ENCODE data around the gene EME1.
"Not testable (repeated sequence)": the region's sequence is repeated elsewhere in the genome, so short reads cannot be mapped to it uniquely, and the experiment has no call there.

EME1 gene, protein sequence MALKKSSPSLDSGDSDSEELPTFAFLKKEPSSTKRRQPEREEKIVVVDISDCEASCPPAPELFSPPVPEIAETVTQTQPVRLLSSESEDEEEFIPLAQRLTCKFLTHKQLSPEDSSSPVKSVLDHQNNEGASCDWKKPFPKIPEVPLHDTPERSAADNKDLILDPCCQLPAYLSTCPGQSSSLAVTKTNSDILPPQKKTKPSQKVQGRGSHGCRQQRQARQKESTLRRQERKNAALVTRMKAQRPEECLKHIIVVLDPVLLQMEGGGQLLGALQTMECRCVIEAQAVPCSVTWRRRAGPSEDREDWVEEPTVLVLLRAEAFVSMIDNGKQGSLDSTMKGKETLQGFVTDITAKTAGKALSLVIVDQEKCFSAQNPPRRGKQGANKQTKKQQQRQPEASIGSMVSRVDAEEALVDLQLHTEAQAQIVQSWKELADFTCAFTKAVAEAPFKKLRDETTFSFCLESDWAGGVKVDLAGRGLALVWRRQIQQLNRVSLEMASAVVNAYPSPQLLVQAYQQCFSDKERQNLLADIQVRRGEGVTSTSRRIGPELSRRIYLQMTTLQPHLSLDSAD

DNA sequence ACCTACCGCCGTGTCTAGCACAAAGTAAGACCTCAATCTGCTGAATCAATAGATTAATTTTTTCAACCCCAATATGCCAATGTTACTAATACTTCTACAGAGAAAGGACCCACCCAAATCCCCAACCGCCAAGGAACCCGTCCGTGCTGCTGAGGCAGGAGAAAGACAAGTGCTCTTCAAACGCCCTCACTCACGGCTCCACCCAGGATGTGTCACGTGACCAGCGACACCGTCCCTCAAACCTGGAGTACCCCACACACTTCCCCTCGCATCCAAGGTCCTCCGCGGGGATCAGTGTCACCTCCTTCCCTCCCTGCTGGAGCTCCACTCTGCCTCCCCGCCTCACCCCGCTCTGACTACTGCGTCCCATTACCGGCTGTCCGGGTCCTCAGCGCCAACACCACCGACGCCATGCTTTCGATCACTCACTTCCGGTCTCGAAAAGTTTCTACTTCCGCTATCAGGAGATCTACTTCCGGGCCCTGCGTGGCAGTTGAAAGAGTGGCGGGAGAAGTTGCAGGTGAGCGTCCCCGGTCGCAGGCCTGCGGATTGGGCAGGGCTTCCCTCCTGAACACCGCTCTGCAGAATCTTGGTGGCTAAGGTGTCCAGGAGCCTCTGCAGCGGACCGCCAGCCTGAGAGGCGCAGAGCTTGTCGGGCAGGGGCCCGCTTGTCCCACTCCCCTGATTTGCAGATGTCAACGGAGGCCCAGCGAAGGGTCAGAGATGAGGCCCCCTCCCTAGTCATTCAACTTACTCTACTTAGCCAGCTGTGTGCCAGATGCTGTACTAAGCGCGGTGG, at the start of gene EME1, which contains the start of gene MRPL27:
Gene EME1 (plus strand): TSS at position 472 of the 799 bp plus-strand sequence. CDS start 1,980 bp downstream, outside the sequence.
Gene MRPL27 (minus strand): TSS at position 427 of the 799 bp plus-strand sequence. CDS start 14 bp downstream, at position 413.
- peak; percentile 82 to 90 for DNase-seq

DNA sequence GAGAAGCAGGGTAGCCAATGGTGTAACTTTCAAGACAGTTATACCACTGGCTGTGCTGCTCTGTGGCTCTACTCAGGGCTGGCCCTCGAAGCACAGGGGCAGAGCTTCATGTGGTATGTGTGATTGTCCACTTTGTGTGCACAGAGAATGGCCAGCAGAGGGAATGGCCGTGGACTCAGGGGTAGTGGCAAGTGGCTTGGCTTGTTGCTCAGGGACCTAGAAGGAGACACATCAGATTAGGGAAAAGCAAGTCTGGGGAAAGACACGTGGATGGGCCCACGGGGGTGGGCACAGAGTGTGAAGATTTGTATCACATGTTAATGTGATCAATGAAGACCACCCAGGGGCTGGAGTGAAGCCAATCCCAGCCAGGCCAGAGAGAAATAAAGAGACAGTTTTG, 47.1 kb upstream of the EME1 start:
- DNase-seq = no peak

DNA sequence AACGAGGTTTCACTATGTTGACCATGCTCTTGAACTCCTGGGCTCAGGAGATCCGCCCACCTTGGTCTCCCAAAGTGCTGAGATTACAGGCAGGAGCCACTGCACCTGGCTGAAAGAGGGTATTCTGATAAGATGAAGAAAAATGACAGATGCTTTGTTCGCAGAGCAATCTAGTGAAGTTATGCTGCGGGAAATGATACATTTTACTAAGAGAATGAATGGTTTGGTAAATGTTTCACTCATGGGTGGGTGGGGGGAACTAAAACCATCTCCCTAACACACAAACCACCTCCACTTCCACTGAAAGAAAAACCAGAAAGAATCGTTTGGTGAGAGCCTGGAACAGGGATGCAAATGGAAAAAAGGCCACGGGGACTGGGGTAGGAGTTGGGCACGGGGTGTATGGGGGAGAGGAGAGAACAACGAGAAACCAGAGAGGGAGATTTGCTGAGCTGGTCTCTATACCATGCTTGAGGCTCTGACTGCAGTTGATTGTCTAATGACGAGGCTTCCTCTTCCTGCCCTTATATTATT, 46.1 kb upstream of the EME1 start:
- DNase-seq = no peak

DNA sequence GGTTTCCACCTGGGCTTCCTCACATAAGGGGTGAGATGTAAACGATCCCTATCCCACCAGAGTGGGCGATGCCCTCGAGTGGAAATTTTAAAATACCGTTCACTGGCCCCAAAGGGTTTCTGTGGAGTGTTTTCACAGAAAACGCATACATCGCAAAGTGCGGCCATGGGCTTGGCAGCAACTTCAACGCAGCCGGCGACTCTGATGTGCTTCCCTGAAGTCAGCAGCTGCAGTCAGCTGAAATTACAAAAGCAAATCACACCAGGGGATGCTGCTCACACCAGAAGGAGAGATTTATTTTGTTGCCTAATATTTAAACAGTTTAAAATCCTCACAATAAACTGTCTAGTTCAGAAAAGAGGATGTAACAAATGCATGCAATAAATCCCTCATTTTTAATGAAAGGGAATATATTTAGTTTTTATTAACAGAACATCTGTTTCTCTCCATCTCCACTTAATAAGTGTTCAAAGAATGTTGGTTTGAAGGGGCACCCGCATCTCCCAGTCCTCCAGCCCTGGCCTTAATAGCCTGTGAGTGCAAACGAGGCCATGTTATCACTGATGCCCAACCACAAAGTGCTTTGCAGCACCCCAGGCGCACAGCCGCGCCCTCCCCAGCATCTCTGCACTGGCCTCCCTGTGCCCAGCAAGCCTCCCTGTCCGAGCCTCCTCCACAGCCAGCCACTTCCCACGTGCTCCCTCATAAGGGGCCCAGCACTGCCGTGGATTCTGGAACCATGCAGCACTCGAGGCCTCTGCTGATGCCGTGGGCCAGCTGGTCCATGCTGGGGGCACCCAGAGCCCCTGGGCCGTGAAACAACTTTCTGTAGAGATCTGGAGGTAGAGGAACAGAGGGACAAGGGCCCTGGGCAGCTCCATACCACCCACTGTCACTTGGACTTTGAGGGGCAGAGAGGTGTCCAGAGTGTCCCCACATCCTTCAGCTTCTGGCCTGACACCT, 44.4 kb upstream of the EME1 start:
- DNase-seq = no peak

DNA sequence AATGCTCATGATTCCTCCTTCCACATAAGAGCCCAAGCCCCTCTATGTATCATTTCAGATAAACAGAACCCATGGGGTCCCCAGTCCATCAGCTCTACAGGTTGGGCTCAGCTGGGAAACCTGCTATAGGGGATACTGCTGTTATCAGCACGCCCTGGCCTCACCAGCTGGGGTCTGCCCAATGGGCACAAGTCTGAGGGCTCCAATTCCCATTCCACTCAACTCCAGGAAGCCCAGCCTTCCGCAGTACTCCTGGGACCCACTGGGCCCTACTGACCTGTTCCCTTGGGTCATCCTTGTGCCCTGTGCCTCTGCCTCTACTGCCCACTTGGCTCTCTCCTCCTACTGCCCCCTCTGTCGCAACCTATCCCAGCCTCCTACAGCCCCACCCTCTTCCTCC, 43.3 kb upstream of the EME1 start:
- DNase-seq = no peak

DNA sequence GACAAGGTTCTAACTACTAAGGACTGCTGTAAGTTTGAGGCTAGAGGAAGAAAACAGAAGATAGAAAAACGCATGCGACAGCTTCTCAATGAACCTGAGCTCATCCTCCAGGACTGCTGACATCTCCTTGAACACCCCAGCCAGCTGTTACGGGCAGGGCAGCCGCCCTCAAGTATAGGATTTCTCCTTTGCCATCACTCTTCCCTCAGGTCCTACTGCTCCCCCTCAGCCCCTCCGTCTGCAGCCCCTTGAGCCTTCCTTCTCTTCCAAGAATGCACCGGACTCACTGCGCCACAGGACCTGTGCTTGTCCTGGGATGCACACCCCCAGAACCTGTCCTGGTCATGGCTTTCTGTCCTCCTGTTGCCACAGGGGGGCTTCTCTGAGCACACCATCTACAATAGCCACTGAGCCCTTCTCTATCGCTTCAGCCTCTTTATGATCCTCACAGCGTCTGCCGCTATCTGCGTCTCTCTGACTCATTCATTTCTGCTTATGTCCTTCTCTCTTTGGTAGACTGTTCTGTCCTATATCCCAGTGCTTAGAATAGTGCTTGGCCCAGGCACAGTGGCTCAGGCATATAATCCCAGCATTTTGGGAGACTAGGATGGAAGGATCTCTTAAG, 42.8 kb upstream of the EME1 start:
- no peak for DNase-seq

DNA sequence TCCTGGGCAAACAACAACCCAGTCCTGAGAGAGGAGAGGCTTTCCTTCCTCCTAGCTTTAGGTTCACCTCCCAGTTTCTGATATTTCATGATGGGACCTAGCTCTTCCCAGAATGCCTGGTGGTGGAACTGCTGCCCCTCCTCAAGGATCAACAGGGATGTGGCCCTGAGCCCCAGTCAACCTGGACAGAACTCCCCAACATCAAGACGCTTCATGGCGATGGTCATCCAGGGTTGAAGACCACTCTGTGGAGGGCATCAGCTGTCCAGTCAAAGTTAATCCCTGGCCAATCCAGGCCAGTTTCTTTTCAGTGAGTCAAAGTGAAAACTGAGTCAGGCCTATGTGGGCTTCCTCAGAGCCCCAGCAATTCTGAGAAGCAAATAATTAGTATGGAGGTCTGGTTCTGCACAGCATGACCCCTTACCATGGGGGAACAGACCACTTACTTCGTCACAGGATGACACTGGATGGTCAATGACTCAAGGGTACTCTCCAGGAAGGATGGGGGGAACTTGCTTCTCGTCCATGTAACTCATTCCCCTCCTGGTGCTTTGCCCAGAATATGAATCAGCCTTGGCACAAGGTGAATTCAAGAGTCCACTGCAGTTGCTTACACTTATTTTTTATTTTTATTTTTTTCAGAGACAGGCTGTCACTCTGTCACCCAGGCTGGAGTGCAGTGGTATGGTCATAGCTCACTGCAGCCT, 41.8 kb upstream of the EME1 start:
- DNase-seq = no peak

DNA sequence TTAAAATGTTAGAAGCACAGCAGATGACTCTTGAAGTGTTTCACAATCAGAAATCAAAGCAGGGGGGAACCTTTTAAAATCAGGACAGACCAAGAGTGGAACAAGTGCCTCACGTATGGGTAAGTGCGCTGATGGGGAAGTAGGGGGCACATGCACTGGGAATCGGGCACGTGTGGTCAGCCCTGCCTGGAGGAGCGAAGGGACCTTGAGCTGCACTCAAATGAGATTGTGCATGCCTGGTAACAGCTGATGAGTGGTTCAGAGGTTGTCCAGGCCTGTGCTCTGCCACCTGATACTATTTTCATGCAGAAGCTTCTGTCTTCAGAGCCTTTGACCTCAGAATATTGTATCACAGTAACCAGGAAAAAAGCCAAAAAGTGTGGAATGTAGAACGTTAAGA, 40.8 kb upstream of the EME1 start:
- no peak for DNase-seq

DNA sequence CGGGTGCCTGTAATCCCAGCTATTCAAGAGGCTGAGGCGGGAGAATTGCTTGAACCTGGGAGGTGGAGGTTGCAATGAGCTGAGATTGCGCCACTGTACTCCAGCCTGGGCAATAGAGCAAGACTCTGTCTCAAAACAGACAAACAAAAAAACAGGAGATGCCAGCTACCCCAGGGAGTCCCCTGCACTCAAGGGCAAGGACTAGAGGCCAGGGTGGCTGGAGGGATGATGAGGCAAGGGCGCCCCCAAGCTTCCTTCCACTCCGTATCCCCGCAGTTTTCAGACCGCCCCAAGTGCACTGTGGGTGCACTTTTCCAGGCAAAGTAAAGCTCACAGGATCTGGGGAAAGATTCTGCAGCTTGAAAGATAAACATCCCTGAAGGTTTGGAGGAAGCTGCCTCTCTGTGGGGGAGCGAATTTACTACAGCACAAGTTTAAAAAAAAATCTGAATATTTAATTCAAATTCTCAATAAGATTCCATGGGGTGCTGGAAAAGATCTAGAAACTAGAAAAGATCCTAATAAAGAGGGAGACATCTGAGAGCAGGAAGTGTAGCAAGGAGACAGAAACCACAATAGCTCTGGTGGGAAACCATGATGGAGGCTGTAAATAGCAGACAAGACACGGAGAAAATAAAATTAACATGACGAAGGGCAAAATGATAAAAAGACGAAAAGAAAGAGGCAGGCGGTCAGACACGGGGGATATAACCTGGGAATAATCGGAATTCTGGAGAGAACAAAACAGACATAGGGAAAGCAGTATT, 39.6 kb upstream of the EME1 start:
- DNase-seq = not testable (repeated sequence)

DNA sequence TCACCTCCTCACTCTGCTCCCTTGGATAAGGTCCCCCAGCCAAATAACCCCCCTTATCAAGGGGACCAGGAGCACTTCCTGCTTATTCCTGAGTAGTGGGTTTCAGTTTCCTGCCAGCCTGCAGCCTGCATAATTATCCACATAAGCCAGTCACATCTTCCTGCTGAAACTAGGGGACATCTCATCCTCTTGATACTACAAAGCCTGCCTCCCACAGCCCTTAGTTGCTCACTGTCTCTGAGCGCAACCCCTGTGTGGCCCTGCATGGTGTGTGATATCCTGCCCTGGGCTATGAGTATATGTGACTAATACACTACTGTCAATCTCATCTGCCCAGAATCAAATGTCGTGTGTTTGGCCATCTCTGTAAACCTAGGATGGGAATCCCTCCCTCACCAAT, 35.1 kb upstream of the EME1 start:
- DNase-seq = no peak

DNA sequence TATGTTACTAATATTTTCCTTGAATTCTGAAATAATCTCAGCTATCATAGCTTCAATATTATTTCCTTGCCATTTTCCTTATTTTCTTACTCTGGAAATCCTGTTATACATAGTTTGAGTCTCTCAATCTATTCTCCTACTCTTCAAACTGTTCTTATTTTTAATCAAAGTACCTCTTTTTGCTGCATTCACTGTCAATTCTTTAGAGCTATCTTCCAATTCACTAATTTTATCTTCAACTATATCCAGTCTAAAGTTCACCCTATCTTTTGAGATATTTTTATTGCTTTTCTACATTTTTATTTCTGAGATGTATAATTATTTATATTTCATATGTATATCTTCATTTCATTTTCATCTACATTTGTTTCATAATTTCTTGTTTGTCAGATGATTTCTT, 34.4 kb upstream of the EME1 start:
- DNase-seq = no peak

DNA sequence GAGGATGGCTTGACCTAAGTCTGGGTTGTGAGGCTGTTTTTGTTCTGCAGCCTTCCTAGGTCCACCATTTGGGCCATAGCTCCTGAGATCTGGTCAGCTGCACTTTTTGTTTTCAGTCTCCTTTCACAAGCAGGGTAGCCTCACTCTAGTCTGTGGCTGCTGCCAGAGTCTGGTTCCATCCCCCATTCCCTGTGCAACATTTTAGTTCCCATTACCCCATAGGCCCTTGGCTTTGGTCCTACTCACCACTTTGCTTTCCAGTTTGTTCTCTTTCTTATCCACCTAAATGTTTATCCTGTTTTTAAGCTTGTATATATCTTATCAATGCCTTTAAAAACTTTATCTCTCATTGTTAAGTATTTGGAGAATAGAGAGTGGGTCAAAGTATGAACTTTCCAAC, 33.6 kb upstream of the EME1 start:
- no peak for DNase-seq

DNA sequence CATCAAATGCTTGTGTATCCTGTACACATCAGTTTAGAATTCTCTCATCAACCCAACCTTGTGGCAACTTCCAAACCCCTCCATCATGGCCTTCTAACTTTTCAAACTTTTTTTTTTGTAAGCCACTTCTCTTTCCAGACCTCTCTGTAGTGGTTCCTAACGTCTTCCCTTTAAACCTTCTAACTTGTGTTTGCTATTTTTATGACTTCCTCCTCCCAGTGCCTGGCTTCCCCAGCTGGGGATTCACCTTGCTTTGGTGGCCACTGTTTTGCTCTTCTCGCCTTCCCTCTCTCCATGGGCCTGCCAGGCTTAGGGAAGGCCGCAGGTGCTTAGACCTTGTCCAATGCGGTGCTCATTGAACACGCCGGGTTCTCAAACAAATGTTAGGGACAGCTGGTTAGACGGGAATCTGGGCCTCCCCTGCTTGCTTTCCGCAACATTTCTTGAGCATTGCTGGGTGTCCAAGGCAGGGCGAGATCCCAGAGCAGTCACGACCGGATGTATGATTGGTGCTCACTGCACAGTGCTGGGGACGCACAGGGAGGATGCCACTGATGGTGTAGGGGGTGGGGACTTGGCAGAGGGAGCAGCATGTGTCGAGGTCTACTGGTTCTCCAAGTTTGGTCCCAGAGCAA, 28.2 kb upstream of the EME1 start:
- no peak for DNase-seq

DNA sequence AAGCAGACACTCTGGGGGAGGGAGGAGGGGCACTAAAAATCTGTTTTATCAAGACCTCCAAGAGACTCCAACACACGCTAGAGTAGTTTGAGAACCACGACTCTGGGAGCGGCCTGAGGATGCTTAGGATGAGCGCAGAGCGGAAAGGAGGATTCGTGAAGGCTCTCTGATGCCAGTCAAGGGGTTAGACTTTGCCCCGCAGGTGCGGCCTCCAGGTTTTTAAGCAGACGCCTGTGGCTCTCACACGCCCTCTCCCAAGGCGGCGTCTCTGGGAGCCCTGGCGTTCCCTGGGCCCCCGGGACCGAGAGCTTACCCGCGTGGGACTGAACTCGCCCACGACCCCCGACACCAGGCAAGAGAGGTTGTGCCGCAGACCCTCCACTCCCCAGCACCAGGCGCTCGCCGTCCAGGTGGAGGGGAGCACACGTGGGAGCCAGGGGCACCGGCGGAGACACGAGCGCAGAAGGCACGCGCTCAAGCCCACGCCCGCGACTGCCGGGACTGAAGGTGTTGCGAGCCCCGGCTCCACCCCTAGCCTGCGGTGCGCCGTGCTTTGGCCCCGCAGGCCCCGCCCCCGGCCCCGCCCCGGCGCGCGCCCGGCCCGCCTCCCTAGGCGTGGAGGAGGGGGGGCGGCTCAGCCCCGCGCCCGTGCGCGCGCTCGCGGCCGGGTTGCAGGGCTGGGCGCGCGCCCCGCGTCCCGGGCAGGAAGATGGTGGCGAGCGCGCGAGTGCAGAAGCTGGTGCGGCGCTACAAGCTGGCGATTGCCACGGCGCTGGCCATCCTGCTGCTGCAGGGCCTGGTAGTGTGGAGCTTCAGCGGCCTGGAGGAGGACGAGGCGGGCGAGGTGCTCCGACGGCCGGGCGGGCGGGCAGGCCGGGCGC, 27.4 kb upstream of the EME1 start, which contains the start of gene XYLT2:
Gene XYLT2 (plus strand): TSS at position 695 of the 881 bp plus-strand sequence. CDS start 15 bp downstream, at position 710.
- DNase-seq = peak; percentile 70 to 77

DNA sequence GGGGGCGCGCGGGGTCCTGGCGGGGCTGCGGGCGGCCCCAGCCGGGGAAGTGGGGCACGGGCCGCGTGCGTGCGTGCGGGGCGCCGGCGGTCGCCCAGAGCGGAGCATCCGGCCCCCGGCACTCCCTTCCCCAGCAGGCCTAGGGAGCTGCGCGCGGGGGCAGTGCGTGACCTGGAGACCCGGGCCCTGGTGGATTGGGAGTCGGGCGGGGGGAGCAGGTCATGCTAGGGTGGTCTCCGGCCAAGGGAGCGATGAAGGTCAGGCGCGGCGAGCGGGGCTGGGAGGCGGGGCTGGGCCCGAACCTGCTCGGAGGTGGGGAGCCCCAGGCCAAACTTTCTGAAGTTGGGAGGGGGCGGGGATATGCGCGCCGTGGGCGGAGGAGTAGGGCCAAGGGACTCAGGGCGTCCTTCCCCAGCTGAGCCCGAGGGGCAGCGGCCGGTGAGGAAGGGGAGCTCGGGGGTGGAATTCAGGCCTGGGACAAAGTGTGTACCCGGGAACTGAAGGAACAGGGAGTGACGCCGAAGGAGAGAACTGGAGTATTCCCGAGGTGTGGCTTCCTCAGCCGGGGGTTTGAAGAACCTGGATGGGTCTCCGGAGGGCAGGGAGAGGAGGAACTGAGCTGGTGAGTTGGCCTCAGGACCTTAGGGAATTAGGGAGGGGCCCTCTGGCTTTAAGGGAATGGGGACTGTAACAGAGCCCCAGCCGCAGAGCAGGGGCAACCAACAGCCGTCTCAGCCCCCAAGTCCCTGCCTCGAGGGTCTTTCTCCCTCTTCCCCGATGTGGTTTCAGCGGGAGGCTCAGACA, 26.5 kb upstream of the EME1 start:
- DNase-seq = no peak

DNA sequence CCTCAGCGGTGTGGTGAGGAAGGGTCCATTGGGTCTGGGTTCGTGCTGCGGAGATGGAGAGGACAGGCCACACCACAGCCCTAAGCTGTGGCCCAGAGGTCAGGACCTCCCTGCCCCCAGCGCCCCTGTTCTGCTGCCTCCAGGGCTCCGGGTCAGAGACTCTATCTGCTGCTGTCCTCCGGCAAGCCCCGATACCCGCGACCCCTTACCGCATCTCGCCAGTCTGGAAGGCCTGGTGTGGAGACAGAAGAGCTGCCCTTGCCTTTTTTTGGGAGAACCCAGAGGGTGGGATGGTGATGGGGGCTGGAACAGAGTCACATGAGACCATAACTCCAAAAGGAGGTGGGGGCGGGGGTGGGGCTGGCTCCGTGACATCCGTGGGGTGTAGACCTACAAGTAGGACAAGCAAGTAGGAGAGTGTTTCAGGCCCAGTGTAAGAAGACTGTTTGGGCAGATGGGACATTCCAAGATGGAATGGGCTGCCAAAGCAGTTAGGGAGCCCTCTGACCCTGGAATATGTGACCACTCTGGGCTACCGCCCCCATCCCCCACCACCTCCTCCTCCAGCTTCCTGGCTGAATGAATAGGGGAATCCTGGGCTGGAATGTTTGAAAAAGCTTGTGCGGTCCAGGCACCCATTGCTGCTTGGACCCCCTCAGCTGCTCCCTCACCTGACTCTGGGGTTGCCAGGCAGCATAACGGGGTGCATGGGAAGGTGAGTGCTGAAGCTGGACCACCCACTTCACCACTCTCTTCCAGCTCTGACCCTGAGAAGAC, 25.7 kb upstream of the EME1 start:
- no peak for DNase-seq

DNA sequence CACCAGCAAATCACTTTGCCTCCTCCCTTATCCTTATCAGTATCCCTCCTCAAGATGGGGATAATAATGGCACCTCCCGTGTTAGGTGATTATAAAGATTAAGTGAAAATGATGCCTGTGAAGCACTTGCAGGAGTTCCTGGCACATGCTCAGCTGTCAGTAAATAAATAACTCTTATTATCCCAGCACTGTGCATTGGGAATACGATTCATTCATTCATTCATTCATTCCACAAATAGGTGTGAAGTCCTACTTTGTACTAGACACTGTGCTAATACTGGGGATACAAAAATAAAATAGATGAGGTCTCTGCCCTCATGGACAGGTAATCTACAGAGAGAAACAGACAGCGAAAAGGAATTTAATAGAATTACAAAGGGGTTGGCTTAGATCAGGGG, 25.1 kb upstream of the EME1 start:
- no peak for DNase-seq
